ENCODE results near the gene ARHGAP45.

The ARHGAP45 gene

GRCh38 chr19:1068009-1069001, 1.3 kb downstream of the ARHGAP45 start:
- no peak for DNase-seq (ENCODE audit: extremely low read depth in 1 of 2, low read depth in 1 of 2)

GRCh38 chr19:1069009-1069779, 2.2 kb downstream of the ARHGAP45 start:
- DNase-seq (ENCODE audit: extremely low read depth in 1 of 2, low read depth in 1 of 2): no peak

- DNase-seq (ENCODE audit: extremely low read depth in 1 of 2, low read depth in 1 of 2): no peak
Observed at GRCh38 chr19:1070576-1070930, 3.6 kb downstream of the ARHGAP45 start.

GRCh38 chr19:1070931-1071791, 4.2 kb downstream of the ARHGAP45 start:
- no peak for DNase-seq (ENCODE audit: extremely low read depth in 1 of 2, low read depth in 1 of 2)

GRCh38 chr19:1072371-1073015, 5.5 kb downstream of the ARHGAP45 start:
- no peak for DNase-seq (ENCODE audit: extremely low read depth in 1 of 2, low read depth in 1 of 2)

GRCh38 chr19:1073063-1073955, 6.3 kb downstream of the ARHGAP45 start:
- no peak for DNase-seq (ENCODE audit: extremely low read depth in 1 of 2, low read depth in 1 of 2)

- DNase-seq (ENCODE audit: extremely low read depth in 1 of 2, low read depth in 1 of 2): no peak
Observed at GRCh38 chr19:1073956-1074517, 7.1 kb downstream of the ARHGAP45 start.

GRCh38 chr19:1074544-1075283, 7.7 kb downstream of the ARHGAP45 start:
- peak; percentile 68 for DNase-seq (ENCODE audit: extremely low read depth in 1 of 2, low read depth in 1 of 2)

- DNase-seq (ENCODE audit: extremely low read depth in 1 of 2, low read depth in 1 of 2): no peak
Observed at GRCh38 chr19:1076046-1076386, 9.0 kb downstream of the ARHGAP45 start.

GRCh38 chr19:1076951-1077350, 10.0 kb downstream of the ARHGAP45 start:
- DNase-seq (ENCODE audit: extremely low read depth in 1 of 2, low read depth in 1 of 2): peak; percentile 79 to 90

GRCh38 chr19:1079566-1080111, 12.7 kb downstream of the ARHGAP45 start:
- DNase-seq (ENCODE audit: extremely low read depth in 1 of 2, low read depth in 1 of 2): peak in 1 of 2 donors; percentile 78

- no peak for DNase-seq (ENCODE audit: extremely low read depth in 1 of 2, low read depth in 1 of 2)
Observed at GRCh38 chr19:1080360-1081161, 13.6 kb downstream of the ARHGAP45 start.

- DNase-seq (ENCODE audit: extremely low read depth in 1 of 2, low read depth in 1 of 2): no peak
Observed at GRCh38 chr19:1081301-1082164, 14.6 kb downstream of the ARHGAP45 start.

GRCh38 chr19:1082165-1082927, 15.4 kb downstream of the ARHGAP45 start:
- DNase-seq (ENCODE audit: extremely low read depth in 1 of 2, low read depth in 1 of 2): peak; percentile 61 to 85

- DNase-seq (ENCODE audit: extremely low read depth in 1 of 2, low read depth in 1 of 2): no peak
Observed at GRCh38 chr19:1082928-1083816, 16.2 kb downstream of the ARHGAP45 start.
